Stimulated activated CD8-positive, alpha-beta memory T cell treated with anti-CD3 and anti-CD28 coated beads, Interleukin-4, amount 100 ng/mL, for 4 hours (primary cell): ENCODE data around the gene OR2W1.

Source experiments
- DNase-seq, 2 donors: peaks; one replicate each; pipeline ENCODE4 v3.0.0-alpha.2; 2020; ENCODE audit warnings: low read depth in 2 of 2, low spot score in 1 of 2

Gene OR2W1

GRCh38 chr6:29005183-29005885 is 39.6 kb downstream of the OR2W1 start, which contains the start of gene ZNF311:
TSS of gene ZNF311 (minus strand) at chr6:29005315. CDS start at chr6:29003954, 1,361 bp downstream.
- no peak for DNase-seq

DNA sequence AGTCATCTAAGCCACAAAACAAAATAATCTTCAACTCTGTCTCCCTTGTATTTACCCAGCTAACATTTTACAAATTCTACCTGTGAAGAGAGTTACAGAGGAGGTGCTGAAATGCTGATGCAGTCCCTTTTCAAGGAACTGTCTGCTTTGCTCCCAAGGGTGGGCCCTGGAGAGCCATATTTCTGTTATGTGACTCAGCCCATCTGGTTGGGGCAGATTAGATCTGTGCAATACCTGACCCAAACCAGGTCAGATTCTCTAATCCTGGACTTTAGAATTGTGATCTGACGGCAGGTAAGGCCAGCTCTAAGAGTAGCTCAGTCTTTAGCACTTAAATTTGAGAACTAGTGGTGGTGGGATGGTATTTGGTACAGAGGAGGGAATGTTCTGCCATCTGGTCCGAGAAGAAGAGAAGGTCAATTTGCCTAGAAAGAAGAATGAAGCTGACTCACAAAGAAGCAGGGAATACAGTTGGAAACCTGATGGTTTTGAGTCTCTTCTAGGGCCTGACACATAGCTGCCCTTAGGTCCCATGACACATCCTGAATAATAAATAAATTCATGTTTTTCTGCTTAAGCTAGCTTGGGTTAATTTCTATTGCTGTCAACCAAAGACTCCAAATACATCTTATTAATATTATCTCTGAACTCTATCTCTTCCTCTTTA is 48.0 kb downstream of the OR2W1 start:
- no peak for DNase-seq

- no peak for DNase-seq
These were observed 49.8 kb downstream of the OR2W1 start for GRCh38 chr6:28995093-28995650.
